SK-N-SH (cell line): ENCODE measurements around the gene TFCP2L1. TPM values are rescaled to one million over a fixed set of nuclear protein-coding genes. Genes with fewer than 3 reads are reported as not detected.

Source experiments
- CTCF ChIA-PET: fragments of 300-600, 350-600 bp; formaldehyde crosslinking; extraction: SDS; loops from one replicate; lab custom pipeline; 2021; lab: Yijun Ruan, JAX
- POLR2A ChIA-PET: fragments of 350-600 bp; sonication (Branson Sonifier 250); formaldehyde crosslinking; extraction: SDS; loops from one replicate; lab custom pipeline; 2020; ENCODE audit warnings: antibody characterized with exemption, inconsistent platforms; lab: Yijun Ruan, JAX
- DNase-seq: peaks from one replicate; pipeline ENCODE4 v3.0.0; 2012
- H2AFZ ChIP-seq: fragments of 200-600 bp; sonication (generic); 2 replicates; pipeline ENCODE4 v1.8.1; 2016; ENCODE audit warnings: antibody characterized with exemption, mild to moderate bottlenecking, low read depth
- H3F3A ChIP-seq: fragments of 200-600 bp; sonication (generic); replicated peaks from 2 replicates; pipeline ENCODE3; 2016; ENCODE audit warnings: antibody characterized with exemption, mild to moderate bottlenecking; ENCODE audit not compliant: insufficient read depth
- H3K27ac ChIP-seq, 2 experiments: fragments of 200-500 bp in 1 of 2; fragments of 200-600 bp in 1 of 2; sonication (Bioruptor generic) in 1 of 2; sonication (generic), shearing (Covaris generic) in 1 of 2; 2 replicates each; pipeline versions ENCODE4 v1.5.1 to v1.6.1; 2014 to 2016; ENCODE audit warnings: low read depth in 2 of 2, inconsistent platforms in 1 of 2, low read length in 1 of 2, mild to moderate bottlenecking in 1 of 2, mixed read lengths in 1 of 2
- H3K27me3 ChIP-seq: fragments of 200-600 bp; sonication (generic), shearing (Covaris generic); 2 replicates; pipeline ENCODE4 v1.6.1; 2016; ENCODE audit warnings: mixed run types; ENCODE audit not compliant: insufficient read depth
- H3K36me3 ChIP-seq, 2 experiments: fragments of 200-500 bp in 1 of 2; fragments of 200-600 bp in 1 of 2; sonication (Bioruptor generic) in 1 of 2; sonication (generic) in 1 of 2; replicated peaks in 1 of 2; 2 replicates each; pipeline versions ENCODE3 to v1.5.1; 2014 to 2016; ENCODE audit warnings: low read length in 1 of 2, mild to moderate bottlenecking in 1 of 2; ENCODE audit not compliant: insufficient read depth in 2 of 2, control insufficient read depth in 1 of 2
- H3K4me1 ChIP-seq, 2 experiments: fragments of 200-500 bp in 1 of 2; fragments of 200-600 bp in 1 of 2; sonication (Bioruptor generic) in 1 of 2; sonication (generic), shearing (Covaris generic) in 1 of 2; 2 replicates each; pipeline versions ENCODE4 v1.5.1 to v1.6.1; 2014 to 2016; ENCODE audit warnings: low read depth in 1 of 2, low read length in 1 of 2, mixed run types in 1 of 2; ENCODE audit not compliant: insufficient read depth in 2 of 2, control insufficient read depth in 1 of 2
- H3K4me2 ChIP-seq: fragments of 200-600 bp; sonication (generic), shearing (Covaris generic); 2 replicates; pipeline ENCODE4 v1.6.1; 2017; ENCODE audit warnings: mixed run types
- H3K4me3 ChIP-seq, 2 experiments: fragments of 200-500 bp in 1 of 2; fragments of 200-600 bp in 1 of 2; sonication (Bioruptor generic) in 1 of 2; sonication (generic), shearing (Covaris generic) in 1 of 2; 2 replicates each; pipeline versions ENCODE4 v1.5.1 to v1.8.1; 2014 to 2016; ENCODE audit warnings: low read depth in 2 of 2, inconsistent platforms in 1 of 2, low read length in 1 of 2, mild to moderate bottlenecking in 1 of 2, mixed read lengths in 1 of 2, moderate library complexity in 1 of 2
- H3K79me2 ChIP-seq: fragments of 200-600 bp; sonication (generic); 2 replicates; pipeline ENCODE4 v1.8.1; 2017; ENCODE audit warnings: mild to moderate bottlenecking; ENCODE audit not compliant: insufficient read depth
- H3K9ac ChIP-seq: fragments of 200-600 bp; sonication (generic); 2 replicates; pipeline ENCODE4 v1.6.1; 2017; ENCODE audit warnings: mixed run types
- H3K9me2 ChIP-seq: fragments of 200-600 bp; sonication (generic); 2 replicates; pipeline ENCODE4 v1.6.1; 2017; ENCODE audit warnings: mixed run types
- H3K9me3 ChIP-seq: fragments of 200-600 bp; sonication (generic); 2 replicates; pipeline ENCODE4 v1.6.1; 2017; ENCODE audit warnings: mixed run types, mild to moderate bottlenecking, moderate library complexity
- H4K20me1 ChIP-seq: fragments of 200-600 bp; sonication (generic); 2 replicates; pipeline ENCODE4 v1.6.1; 2017; ENCODE audit warnings: mild to moderate bottlenecking, mixed run types; ENCODE audit not compliant: insufficient read depth
- CTCF ChIP-seq: fragments of 200-600 bp; sonication (generic); IDR thresholded peaks from 2 replicates; pipeline ENCODE4 v1.6.1; 2017; ENCODE audit warnings: antibody characterized with exemption, mild to moderate bottlenecking, moderate library complexity
- ELF1 ChIP-seq: IDR thresholded peaks from 2 replicates; pipeline ENCODE4 v1.4.0; 2012
- FOXJ3 ChIP-seq: sonication (generic); formaldehyde crosslinking; IDR thresholded peaks from 2 replicates; pipeline ENCODE4 v1.5.1; 2020; ENCODE audit warnings: mild to moderate bottlenecking, missing genetic modification reagents
- FOXM1 ChIP-seq: IDR thresholded peaks from 2 replicates; pipeline ENCODE4 v1.4.0; 2012; ENCODE audit warnings: low read depth, mild to moderate bottlenecking
- IRF3 ChIP-seq: fragments of 150-350 bp; IDR thresholded peaks from 2 replicates; pipeline ENCODE4 v1.6.1; 2016; ENCODE audit warnings: mild to moderate bottlenecking, low read depth, low read length
- MAX ChIP-seq: IDR thresholded peaks from 2 replicates; pipeline ENCODE4 v1.4.0; 2012; ENCODE audit warnings: low read depth
- NFIC ChIP-seq: IDR thresholded peaks from 2 replicates; pipeline ENCODE4 v1.4.0; 2012; ENCODE audit warnings: borderline replicate concordance
- RAD21 ChIP-seq: IDR thresholded peaks from 2 replicates; pipeline ENCODE4 v1.6.1; 2012; ENCODE audit warnings: mild to moderate bottlenecking, low read length
- RCOR1 ChIP-seq: fragments of 150-350 bp; IDR thresholded peaks from 2 replicates; pipeline ENCODE4 v1.6.1; 2017; ENCODE audit warnings: antibody characterized with exemption, low read length
- RXRA ChIP-seq: IDR thresholded peaks from 2 replicates; pipeline ENCODE4 v1.4.0; 2012; ENCODE audit warnings: low read depth, mild to moderate bottlenecking, borderline replicate concordance
- SMC3 ChIP-seq: IDR thresholded peaks from 2 replicates; pipeline ENCODE4 v1.6.1; 2012; ENCODE audit warnings: low read depth, low read length, improper control_type of control experiment
- USF1 ChIP-seq: IDR thresholded peaks from 2 replicates; pipeline ENCODE4 v1.4.0; 2012; ENCODE audit warnings: low read depth, borderline replicate concordance
- USF2 ChIP-seq: fragments of 150-350 bp; IDR thresholded peaks from 2 replicates; pipeline ENCODE4 v1.6.1; 2017; ENCODE audit warnings: antibody characterized with exemption, low read length, low read depth, borderline replicate concordance
- YY1 ChIP-seq: IDR thresholded peaks from 2 replicates; pipeline ENCODE4 v1.4.0; 2012; ENCODE audit warnings: low read depth, mild to moderate bottlenecking
- WGBS: methylation state at CpG from one replicate; pipeline ENCODE4 v1.1.6; 2017; ENCODE audit warnings: low lambda C conversion rate; 5-methylcytosine and 5-hydroxymethylcytosine counted together
- polyA plus RNA-seq, 3 experiments: library from polyadenylated mRNA; depleted of rRNA; stranded (reverse); fragments of >200 nt; gene quantifications; 2 replicates each; pipeline ENCODE4 v1.2.3, GENCODE V29; 2012

The TFCP2L1 gene
- polyA plus RNA-seq, 1 of the 3 experiments (the other 2 are of a cell fraction), result not detected

GRCh38 chr2:121191191-121192170 is 93.5 kb downstream of the TFCP2L1 start:
- WGBS, result 69% methylated on average over 22 of the region's 25 CpGs
- no peaks in the 10 kb centered on the region for H3K9me3 ChIP-seq
- no peak overlapping the region for H3K4me2 ChIP-seq
- H3K79me2 ChIP-seq, result no peaks in the 10 kb centered on the region
- no peaks in the 10 kb centered on the region for H3K36me3 ChIP-seq
- no peak overlapping the region for H3K9ac ChIP-seq
- H3K9me2 ChIP-seq, result no peaks in the 10 kb centered on the region
- no peak overlapping the region for H3K27ac ChIP-seq
- H3F3A ChIP-seq, result no peaks in the 10 kb centered on the region
- no peak for DNase-seq
- peaks cover 0 to 10% of the 10 kb centered on the region in 2 experiments; a peak in 1 of 4 replicates for H3K4me1 ChIP-seq
- H3K4me3 ChIP-seq, result no peak overlapping the region
- POLR2A ChIA-PET, result no interaction called here
- H3K27me3 ChIP-seq, result no peaks in the 10 kb centered on the region
- CTCF ChIA-PET, result interaction anchor here (0.5 kb wide), 1 partner anchor 404 kb away, joined by 3 read pairs; no protein-coding TSS in a partner anchor
- TF ChIP-seq ELF1 (no peak), IRF3 (no peak), USF1 (no peak)
- H2AFZ ChIP-seq, result no peak overlapping the region
- H4K20me1 ChIP-seq, result no peaks in the 10 kb centered on the region

GRCh38 chr2:121189661-121190381 is 95.2 kb downstream of the TFCP2L1 start:
- Histone ChIP-seq H3K4me3 (no peak overlapping the region), H3K9me3 (no peaks in the 10 kb centered on the region), H3K9ac (no peak overlapping the region), H3K9me2 (no peaks in the 10 kb centered on the region), H3K27me3 (no peaks in the 10 kb centered on the region), H3K36me3 (no peaks in the 10 kb centered on the region), H3K4me2 (no peak overlapping the region), H3K4me1 (peaks cover 0 to 7% of the 10 kb centered on the region in 2 experiments; a peak in 1 of 4 replicates), H3K79me2 (no peaks in the 10 kb centered on the region), H3K27ac (no peak overlapping the region), H4K20me1 (no peaks in the 10 kb centered on the region), H3F3A (no peaks in the 10 kb centered on the region), H2AFZ (no peak overlapping the region)
- DNase-seq, result peak; percentile 42
- TF ChIP-seq RAD21 (peak; percentile 18; the same call in 1 of the 2 replicates), FOXM1 (no peak)
- WGBS, result 24% methylated on average over 3 of the region's 7 CpGs
- ChIA-PET CTCF (interaction anchor here (1.0 to 1.2 kb wide), 2 partner anchors 11 to 95 kb away, joined by 3 to 4 read pairs; no protein-coding TSS in a partner anchor), POLR2A (no interaction called here)

GRCh38 chr2:121189011-121189410 is 96.0 kb downstream of the TFCP2L1 start:
- H3K27me3 ChIP-seq, result no peaks in the 10 kb centered on the region
- no peaks in the 10 kb centered on the region for H3F3A ChIP-seq
- no peak for DNase-seq
- no peak overlapping the region for H3K4me3 ChIP-seq
- no peak overlapping the region for H3K27ac ChIP-seq
- POLR2A ChIA-PET, result no interaction called here
- CTCF ChIA-PET, result interaction anchor here (1.0 to 1.2 kb wide), 2 partner anchors 12 to 94 kb away, joined by 3 to 4 read pairs; no protein-coding TSS in a partner anchor
- H3K9me2 ChIP-seq, result no peaks in the 10 kb centered on the region
- H3K4me2 ChIP-seq, result no peak overlapping the region
- H3K9me3 ChIP-seq, result no peaks in the 10 kb centered on the region
- H3K36me3 ChIP-seq, result no peaks in the 10 kb centered on the region
- no peak overlapping the region for H2AFZ ChIP-seq
- peaks cover 0 to 3% of the 10 kb centered on the region in 2 experiments; a peak in 1 of 4 replicates for H3K4me1 ChIP-seq
- H3K9ac ChIP-seq, result no peak overlapping the region
- no peaks in the 10 kb centered on the region for H3K79me2 ChIP-seq
- 78% methylated on average over 3 of the region's 3 CpGs for WGBS
- H4K20me1 ChIP-seq, result no peaks in the 10 kb centered on the region
- TF ChIP-seq CTCF (no peak), USF2 (no peak), FOXJ3 (no peak), RCOR1 (no peak), FOXM1 (no peak), NFIC (no peak), SMC3 (no peak), ELF1 (no peak), MAX (no peak), RXRA (no peak), YY1 (no peak)
